Body of pancreas (tissue), 4 donors: ENCODE data around the gene FOXP3.

Experiments used
- POLR2A ChIP-seq, 3 donors: fragments of 450-650 bp; IDR thresholded peaks; one replicate each; pipeline ENCODE4 v1.6.1; 2016; ENCODE audit warnings: antibody characterized with exemption in 3 of 3, mild to moderate bottlenecking in 2 of 3
- TF ChIP-seq, protein P1 (sequence below), 7 experiments: fragments of 450-650 bp in 4 of 7; fragments of 200-600 bp in 3 of 7; sonication (generic) in 3 of 7; IDR thresholded peaks; one replicate each; pipeline ENCODE4 v1.5.1; 2016 to 2019; ENCODE audit warnings: antibody characterized with exemption in 7 of 7

GRCh38 chrX:49269010-49269766, 4.7 kb upstream of the FOXP3 start:
- TF ChIP-seq, protein P1, sequence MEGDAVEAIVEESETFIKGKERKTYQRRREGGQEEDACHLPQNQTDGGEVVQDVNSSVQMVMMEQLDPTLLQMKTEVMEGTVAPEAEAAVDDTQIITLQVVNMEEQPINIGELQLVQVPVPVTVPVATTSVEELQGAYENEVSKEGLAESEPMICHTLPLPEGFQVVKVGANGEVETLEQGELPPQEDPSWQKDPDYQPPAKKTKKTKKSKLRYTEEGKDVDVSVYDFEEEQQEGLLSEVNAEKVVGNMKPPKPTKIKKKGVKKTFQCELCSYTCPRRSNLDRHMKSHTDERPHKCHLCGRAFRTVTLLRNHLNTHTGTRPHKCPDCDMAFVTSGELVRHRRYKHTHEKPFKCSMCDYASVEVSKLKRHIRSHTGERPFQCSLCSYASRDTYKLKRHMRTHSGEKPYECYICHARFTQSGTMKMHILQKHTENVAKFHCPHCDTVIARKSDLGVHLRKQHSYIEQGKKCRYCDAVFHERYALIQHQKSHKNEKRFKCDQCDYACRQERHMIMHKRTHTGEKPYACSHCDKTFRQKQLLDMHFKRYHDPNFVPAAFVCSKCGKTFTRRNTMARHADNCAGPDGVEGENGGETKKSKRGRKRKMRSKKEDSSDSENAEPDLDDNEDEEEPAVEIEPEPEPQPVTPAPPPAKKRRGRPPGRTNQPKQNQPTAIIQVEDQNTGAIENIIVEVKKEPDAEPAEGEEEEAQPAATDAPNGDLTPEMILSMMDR (IDR thresholded peaks at IDR 0.05): no peak
- TF ChIP-seq POLR2A (IDR thresholded peaks at IDR 0.05): peak in 2 of 3 donors; percentile 60 to 74
